D721Med (cell line): Measurements from ENCODE around the gene SSTR5.

Source experiments
- DNase-seq: peaks from one replicate; pipeline ENCODE4 v3.0.0; 2011; ENCODE audit warnings: low spot score; ENCODE audit not compliant: insufficient read length
- FAIRE-seq: peaks from 2 replicates; lab custom pipeline; 2011; peaks lifted over from hg19 to GRCh38; lab: Jason Lieb, UNC
- TF ChIP-seq, protein P1 (sequence below): IDR thresholded peaks from 2 replicates; pipeline ENCODE4 v1.5.1; 2012; ENCODE audit warnings: mild to moderate bottlenecking, control low read depth; ENCODE audit not compliant: insufficient read depth; ENCODE audit errors: missing control alignments

SSTR5 gene

GRCh38 chr16:1066584-1067172 is 5.9 kb upstream of the SSTR5 start:
- TF ChIP-seq, protein P1, sequence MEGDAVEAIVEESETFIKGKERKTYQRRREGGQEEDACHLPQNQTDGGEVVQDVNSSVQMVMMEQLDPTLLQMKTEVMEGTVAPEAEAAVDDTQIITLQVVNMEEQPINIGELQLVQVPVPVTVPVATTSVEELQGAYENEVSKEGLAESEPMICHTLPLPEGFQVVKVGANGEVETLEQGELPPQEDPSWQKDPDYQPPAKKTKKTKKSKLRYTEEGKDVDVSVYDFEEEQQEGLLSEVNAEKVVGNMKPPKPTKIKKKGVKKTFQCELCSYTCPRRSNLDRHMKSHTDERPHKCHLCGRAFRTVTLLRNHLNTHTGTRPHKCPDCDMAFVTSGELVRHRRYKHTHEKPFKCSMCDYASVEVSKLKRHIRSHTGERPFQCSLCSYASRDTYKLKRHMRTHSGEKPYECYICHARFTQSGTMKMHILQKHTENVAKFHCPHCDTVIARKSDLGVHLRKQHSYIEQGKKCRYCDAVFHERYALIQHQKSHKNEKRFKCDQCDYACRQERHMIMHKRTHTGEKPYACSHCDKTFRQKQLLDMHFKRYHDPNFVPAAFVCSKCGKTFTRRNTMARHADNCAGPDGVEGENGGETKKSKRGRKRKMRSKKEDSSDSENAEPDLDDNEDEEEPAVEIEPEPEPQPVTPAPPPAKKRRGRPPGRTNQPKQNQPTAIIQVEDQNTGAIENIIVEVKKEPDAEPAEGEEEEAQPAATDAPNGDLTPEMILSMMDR: no peak
- DNase-seq: no peak
- no peak for FAIRE-seq

DNA sequence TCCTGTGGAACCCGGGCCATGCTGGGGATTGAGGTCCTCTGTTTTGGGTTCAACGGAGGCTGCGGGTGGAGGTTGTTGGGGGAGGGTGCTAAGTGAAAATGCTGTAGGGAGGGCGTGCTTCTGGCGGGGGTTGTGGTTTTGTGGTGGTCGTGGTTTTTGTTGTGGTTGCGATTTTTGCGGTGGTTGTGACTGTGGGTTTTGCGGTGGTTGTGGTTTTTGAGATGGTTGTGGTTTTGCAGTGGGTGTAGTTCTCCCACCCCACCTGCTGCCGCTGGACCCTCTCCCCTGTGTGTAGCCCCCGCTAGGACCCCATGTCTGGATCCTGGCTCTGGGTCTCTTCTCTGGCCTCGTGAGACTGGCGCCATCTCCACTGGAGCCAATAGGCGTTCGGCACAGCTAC is 4.9 kb upstream of the SSTR5 start:
- FAIRE-seq (no peak), DNase-seq (no peak)
- TF ChIP-seq, protein P1: no peak

- FAIRE-seq (no peak), DNase-seq (no peak)
- TF ChIP-seq, protein P1: no peak
These were observed 4.1 kb upstream of the SSTR5 start for GRCh38 chr16:1068451-1068850.

GRCh38 chr16:1069154-1069553 is 3.4 kb upstream of the SSTR5 start:
- DNase-seq: no peak
- no peak for FAIRE-seq
- TF ChIP-seq, protein P1: no peak

GRCh38 chr16:1070084-1070863 is 2.3 kb upstream of the SSTR5 start:
- TF ChIP-seq, protein P1: no peak
- no peak for DNase-seq
- FAIRE-seq: no peak

GRCh38 chr16:1070864-1071408 is 1.6 kb upstream of the SSTR5 start:
- DNase-seq (no peak), FAIRE-seq (no peak)
- TF ChIP-seq, protein P1: no peak

- FAIRE-seq (no peak), DNase-seq (no peak)
These were observed 854 bp upstream of the SSTR5 start for GRCh38 chr16:1071561-1072225.

More at GRCh38 chr16:1071561-1072225, 854 bp upstream of the SSTR5 start:
- TF ChIP-seq, protein P1: no peak
